ENCODE measurements around the gene BCAS3.
"Not testable (repeated sequence)": the region's sequence is repeated elsewhere in the genome, so short reads cannot be mapped to it uniquely, and the experiment has no call there.

Gene BCAS3

GRCh38 chr17:61331886-61332285 is 654.2 kb downstream of the BCAS3 start:
- DNase-seq = no peak

DNA sequence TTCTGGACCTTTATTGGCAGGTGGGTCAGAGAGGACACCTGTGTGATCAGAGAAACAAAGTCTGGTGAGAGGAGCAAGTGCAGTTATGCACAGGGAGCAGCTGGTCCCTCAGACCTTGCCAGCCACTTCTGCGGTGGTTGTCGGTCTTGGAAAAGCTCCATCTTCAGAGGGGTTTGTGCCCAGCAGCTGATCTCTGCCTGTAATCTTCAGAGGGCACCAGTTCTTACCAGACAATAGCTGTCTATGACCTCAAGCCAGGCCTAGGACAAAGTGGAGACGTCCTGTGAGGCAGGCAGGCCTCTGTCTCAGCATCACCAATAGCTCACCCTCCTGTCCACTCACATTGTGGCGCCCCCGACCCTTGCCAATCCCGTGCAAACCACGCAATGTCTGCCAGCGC is 655.5 kb downstream of the BCAS3 start:
- no peak for DNase-seq

DNA sequence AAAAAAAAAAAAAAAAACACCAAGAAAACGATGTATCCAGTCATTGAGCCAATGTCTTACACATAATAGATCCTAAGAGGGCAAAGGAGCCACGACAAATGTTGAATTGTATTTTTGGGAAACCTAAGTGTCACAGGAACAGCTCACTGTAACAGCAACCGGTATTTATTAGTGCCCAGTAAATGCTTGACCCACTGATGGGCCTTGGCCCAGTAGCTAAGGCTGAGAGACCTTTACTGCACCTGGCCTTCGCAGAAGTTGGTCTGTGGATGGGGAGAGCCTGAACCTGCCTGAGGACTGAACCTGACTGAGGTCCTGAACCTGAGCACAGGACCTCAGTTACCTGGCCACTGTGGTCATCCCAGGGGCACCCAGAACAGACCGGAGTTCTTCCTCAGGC is 657.0 kb downstream of the BCAS3 start:
- DNase-seq = no peak

GRCh38 chr17:61335105-61335844 is 657.6 kb downstream of the BCAS3 start:
- no peak for DNase-seq

DNA sequence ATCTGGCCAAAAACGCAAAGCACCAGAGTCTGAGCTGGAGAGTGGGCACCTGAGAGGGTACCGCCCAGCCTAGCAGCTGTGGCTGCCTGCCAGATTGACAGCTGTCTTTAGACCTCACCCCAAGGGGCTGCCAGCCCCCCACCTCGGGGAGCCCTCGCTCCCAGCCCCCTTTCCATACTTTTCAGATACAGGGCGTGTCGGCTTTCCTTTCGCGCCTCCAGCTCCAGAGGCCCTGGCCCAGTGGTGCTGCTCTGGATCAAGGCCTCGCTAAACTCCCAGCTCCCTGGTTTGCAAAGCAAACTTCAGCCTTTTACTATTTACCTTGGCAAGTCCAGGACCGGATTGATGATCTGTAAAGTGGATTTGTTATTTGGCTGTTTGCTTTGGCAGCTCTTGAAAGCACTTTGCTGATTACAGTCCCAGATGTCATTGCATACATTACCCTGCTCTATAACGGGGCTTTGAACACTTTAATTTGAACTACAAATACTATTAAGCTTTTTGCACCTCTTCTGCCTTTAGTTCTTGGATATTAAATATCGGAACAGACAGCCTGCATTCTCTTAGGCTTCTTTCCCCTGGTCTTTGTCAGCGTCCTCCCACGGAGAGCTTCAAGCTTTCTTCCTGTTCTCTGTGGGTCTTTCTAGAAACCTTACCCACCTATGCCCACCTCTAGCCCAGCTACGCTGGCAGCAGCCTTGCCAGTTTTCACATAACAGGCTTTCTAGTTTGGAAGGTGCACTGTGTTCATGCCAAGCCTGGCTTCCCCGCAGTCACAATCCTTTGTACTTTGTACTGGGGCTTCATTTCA is 658.4 kb downstream of the BCAS3 start:
- DNase-seq = peak; percentile 54

DNA sequence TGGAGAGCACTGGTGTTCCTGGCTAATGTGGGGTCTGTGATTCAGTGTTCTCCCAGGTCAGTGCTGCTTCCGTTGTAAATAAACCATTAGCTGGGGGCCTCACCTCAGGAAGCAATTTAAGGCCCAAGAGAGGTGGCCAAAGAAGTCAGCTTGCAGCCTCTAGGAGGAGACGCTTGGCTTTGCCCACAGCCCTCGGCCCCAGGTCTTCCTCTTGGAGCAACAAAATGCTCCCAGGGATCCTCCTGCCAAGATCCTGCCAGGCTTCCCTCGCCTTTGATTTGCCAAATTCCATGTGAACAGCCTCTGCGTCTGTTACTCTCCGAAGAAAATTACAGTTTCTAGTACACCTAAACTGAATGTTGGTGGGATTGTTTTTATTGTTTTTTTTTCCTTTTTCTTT is 659.6 kb downstream of the BCAS3 start:
- DNase-seq = no peak

DNA sequence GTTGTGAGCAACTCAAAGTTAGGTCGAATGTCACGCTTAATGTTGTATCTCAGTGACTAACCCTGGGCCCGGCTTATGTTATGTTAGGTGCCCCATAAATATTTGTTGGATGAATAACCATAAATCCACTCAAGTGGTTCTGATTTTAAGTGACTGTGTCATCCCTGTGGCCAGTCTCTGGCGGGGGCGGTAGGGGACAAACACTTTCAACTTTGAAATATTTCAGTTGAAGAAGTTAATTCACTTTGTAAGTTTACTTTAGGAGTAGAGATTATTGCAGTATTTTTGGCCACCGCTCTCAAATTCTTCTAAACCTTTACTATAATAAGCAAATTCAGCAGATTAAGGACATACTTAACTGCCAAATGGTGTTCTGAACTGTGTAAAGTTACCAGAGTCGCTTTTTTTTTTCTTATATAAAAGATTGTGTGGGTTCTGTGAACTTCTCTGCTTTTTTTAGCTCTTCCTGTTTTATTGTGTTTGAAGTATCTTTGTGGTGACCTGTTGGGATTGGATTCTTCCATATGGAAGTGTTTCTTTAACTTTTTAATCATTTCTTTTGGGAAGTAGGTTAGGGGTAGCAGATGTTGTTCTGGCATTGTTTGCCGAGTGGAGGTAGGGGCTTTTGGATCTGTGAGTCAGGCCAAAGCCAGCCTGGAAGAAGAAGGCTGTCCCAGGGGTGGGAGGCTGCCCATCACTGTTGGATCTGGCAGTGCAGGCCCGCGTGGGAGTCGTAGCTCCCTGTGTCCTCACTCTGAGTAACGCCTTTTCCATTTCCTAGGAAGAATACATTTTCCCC is 660.5 kb downstream of the BCAS3 start:
- no peak for DNase-seq

GRCh38 chr17:61338874-61339478 is 661.3 kb downstream of the BCAS3 start:
- DNase-seq = no peak

DNA sequence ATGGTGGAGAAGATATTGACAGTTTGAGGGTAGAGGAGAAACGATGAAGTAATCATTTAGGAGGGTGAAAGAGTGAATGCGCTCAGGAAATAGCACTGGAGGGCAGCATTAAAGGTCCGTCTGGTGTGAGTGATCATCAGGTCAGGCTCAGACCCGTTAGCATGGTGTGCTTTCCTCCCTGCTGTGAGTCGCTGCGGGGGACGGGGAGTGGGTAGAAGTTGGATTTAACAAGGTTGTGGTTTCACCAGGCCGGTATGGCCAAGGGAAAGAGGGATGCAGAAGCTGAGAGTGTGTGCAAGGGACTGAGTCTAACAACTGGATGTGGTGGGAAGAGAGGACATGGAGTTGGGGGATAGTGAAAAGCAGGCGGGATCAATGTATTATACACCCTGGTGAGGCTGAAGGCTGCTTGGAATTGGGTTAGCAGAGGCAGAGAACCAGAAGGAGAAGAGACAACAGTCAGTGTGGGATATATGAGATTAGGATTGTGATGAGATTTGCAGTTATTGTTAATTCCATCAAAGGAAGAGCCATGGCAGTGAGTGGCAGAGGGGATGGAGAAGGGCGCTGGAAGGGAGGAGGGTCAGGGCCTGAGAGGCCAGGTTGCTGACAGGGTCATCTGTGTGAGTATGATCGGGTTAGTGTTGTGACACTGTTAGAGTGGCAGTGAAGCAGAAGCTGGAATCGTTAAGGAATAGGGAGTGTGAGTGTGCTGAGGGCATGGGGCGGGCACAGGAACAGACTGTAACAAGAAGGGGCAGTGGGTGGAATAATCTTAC is 663.0 kb downstream of the BCAS3 start:
- DNase-seq = no peak

GRCh38 chr17:61343576-61343975 is 665.9 kb downstream of the BCAS3 start:
- no peak for DNase-seq

- DNase-seq = no peak
Measured at GRCh38 chr17:61345061-61345460, 667.4 kb downstream of the BCAS3 start.

DNA sequence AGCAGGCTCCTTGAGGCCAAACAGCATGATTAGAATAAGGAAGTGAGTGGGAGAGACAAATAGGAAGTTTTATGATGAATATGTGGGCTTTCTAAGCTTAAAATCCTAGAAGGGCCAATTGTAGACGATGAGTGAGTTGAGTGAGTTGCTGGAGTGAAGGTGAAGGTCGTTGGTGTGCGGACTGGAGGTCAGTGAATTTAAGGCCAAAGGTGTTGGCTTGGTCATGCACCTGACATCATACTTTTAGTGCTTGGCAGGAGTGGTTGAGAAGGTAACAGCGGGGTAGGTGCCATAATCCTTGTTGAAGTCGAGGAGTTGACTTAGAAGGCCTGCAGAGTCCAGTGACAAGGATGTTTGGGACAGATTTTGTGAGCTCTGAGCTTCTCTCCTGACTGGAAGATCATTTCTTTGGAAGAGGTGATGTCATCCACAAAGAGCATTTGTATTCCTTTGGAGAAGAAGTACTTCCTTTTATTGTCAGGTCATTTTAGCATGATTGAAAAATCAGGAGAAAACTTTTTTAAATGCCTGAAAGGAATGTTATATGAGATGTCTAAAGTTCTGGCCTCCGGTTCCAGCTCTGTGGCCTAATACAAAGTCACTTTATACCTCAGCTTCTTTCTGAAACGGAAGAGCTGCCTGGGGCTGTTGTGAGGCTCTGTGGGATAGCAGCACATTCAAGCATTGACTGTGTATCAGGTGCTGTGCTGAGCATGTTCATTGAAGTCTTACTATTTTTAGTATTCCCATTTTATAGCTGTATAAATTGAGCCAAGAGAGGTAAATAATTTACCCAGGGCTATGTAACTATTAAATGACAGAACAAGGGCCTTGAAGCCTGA is 668.4 kb downstream of the BCAS3 start:
- DNase-seq = no peak

DNA sequence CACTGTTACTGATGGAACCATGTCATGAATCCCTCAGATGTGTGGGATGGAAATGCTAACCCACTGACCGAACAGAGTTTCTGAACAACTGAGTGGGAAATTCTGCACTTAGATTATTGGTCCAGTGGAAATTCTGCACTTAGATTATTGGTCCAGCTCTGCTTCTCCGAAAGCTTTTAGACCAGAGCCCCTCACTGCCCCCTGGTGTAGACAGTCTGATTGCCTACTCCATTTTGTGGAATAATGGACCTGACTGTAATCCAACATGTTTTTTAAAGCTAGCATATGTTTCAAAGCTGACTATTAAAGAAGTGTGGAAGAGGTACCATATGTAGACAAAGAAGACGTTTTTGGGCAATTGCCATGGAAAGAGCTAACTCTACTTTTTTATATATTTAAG is 671.7 kb downstream of the BCAS3 start:
- DNase-seq = no peak

DNA sequence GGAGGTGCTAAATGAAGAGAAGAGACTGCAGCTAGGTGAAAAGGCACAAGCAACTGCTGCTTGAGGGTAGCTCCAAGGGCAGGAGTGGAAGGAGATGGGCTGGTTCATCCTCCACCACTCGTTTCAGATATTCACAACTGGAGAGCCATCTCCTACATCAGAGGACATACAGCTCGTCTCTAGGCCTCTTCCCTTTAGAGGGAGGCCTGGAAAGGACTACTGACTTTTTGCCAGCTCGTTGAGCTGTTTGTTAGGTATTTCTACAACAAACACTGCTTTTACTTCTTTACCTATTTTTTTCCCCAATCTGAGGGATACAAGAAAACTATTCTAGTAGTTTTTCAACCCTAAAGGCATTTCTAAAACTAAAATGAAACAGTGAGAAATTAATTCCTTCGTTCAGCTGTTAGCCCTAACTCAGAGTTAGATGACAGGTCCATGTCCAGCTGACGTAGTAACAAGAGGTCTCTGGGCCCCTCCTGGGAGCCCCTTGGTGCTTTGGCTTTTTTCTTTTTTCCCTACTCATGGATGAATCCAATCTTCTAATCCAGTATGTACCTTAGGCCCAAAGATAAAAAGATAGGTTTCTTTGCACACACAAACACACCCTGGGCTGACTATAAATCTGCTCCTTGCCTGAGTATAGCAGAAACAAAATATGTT is 674.2 kb downstream of the BCAS3 start:
- DNase-seq = no peak

GRCh38 chr17:61352408-61352770 is 674.7 kb downstream of the BCAS3 start:
- no peak for DNase-seq

- no peak for DNase-seq
Measured at GRCh38 chr17:61352781-61353491, 675.3 kb downstream of the BCAS3 start.

- DNase-seq = no peak
Measured at GRCh38 chr17:61353615-61354014, 676.0 kb downstream of the BCAS3 start.

GRCh38 chr17:61354895-61355874 is 677.5 kb downstream of the BCAS3 start:
- no peak for DNase-seq

DNA sequence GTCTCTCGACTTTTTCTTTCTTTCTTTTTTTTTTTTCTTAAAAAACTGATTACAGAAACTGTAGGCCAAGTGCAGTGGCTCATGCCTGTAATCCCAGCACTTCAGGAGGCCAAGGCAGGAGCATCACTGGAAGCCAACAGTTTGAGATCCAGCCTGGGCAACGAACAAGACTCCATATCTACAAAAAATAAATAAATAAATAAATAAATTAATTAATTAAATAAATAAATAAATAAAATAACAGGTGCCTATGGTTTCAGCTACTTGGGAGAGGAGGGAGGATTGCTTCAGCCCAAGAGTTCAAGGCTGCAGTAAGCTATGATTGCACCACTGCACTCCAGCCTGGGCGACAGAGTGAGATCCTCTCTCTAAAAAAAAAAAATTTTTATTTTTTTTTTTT is 679.4 kb downstream of the BCAS3 start:
- DNase-seq = not testable (repeated sequence)

All from NCI-H1436 treated with DMSO at 0.1 percent for 48 hours (cell line).